Neural cell (in vitro differentiated cells): ENCODE data around the gene GNB1.

ENCODE experiments used
- EP300 ChIP-seq: fragments of 450-650 bp; conservative IDR thresholded peaks from 2 replicates; pipeline ENCODE4 v1.6.1; 2014; ENCODE audit warnings: antibody characterized with exemption, mild to moderate bottlenecking, moderate library complexity; ENCODE audit not compliant: poor library complexity, severe bottlenecking
- EZH2 ChIP-seq: fragments of 200-600, 300-800 bp; shearing (Covaris generic), sonication (generic); IDR thresholded peaks from 2 replicates; pipeline ENCODE4 v1.6.1; 2014; ENCODE audit warnings: antibody characterized with exemption, low read length, borderline replicate concordance, mild to moderate bottlenecking; ENCODE audit not compliant: insufficient read depth, poor library complexity, severe bottlenecking
- RAD21 ChIP-seq: fragments of 450-650 bp; conservative IDR thresholded peaks from 2 replicates; pipeline ENCODE4 v1.6.1; 2014; ENCODE audit warnings: antibody characterized with exemption, mild to moderate bottlenecking, moderate library complexity
- REST ChIP-seq: IDR thresholded peaks from 2 replicates; pipeline ENCODE4 v1.6.1; 2012; ENCODE audit warnings: borderline replicate concordance
- TF ChIP-seq, protein P1 (sequence below): fragments of 450-650 bp; IDR thresholded peaks from 2 replicates; pipeline ENCODE4 v1.5.1; 2014; ENCODE audit warnings: antibody characterized with exemption, mild to moderate bottlenecking, moderate library complexity; ENCODE audit not compliant: poor library complexity, severe bottlenecking

- TF ChIP-seq, protein P1, sequence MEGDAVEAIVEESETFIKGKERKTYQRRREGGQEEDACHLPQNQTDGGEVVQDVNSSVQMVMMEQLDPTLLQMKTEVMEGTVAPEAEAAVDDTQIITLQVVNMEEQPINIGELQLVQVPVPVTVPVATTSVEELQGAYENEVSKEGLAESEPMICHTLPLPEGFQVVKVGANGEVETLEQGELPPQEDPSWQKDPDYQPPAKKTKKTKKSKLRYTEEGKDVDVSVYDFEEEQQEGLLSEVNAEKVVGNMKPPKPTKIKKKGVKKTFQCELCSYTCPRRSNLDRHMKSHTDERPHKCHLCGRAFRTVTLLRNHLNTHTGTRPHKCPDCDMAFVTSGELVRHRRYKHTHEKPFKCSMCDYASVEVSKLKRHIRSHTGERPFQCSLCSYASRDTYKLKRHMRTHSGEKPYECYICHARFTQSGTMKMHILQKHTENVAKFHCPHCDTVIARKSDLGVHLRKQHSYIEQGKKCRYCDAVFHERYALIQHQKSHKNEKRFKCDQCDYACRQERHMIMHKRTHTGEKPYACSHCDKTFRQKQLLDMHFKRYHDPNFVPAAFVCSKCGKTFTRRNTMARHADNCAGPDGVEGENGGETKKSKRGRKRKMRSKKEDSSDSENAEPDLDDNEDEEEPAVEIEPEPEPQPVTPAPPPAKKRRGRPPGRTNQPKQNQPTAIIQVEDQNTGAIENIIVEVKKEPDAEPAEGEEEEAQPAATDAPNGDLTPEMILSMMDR = no peak
- TF ChIP-seq RAD21 (no peak), REST (no peak), EZH2 (no peak), EP300 (no peak)
Measured at GRCh38 chr1:1832166-1832565, 58.7 kb downstream of the GNB1 start.
